GM06990 (cell line): ENCODE data around the gene RTP4.

ENCODE experiments used
- DNase-seq: peaks from one replicate; pipeline ENCODE4 v3.0.0-alpha.2; 2011; ENCODE audit not compliant: insufficient read length; ENCODE audit errors: extremely low read depth
- H3K27me3 ChIP-seq: replicated peaks from 2 replicates; pipeline ENCODE4 v1.6.0; 2011; ENCODE audit warnings: low read length; ENCODE audit not compliant: control insufficient read depth, insufficient read depth
- H3K36me3 ChIP-seq: 2 replicates; pipeline ENCODE4 v1.5.1; 2011; ENCODE audit warnings: low read length; ENCODE audit not compliant: control insufficient read depth, insufficient read depth
- H3K4me3 ChIP-seq: replicated peaks from 2 replicates; pipeline ENCODE4 v1.5.1; 2011; ENCODE audit warnings: low read depth, mild to moderate bottlenecking, control low read depth, low read length
- TF ChIP-seq, protein P1 (sequence below): IDR thresholded peaks from 2 replicates; pipeline ENCODE4 v1.5.1; 2011; ENCODE audit warnings: low read length, control low read depth, mild to moderate bottlenecking, inconsistent platforms; ENCODE audit not compliant: insufficient read depth, poor library complexity, severe bottlenecking

The RTP4 gene

DNA sequence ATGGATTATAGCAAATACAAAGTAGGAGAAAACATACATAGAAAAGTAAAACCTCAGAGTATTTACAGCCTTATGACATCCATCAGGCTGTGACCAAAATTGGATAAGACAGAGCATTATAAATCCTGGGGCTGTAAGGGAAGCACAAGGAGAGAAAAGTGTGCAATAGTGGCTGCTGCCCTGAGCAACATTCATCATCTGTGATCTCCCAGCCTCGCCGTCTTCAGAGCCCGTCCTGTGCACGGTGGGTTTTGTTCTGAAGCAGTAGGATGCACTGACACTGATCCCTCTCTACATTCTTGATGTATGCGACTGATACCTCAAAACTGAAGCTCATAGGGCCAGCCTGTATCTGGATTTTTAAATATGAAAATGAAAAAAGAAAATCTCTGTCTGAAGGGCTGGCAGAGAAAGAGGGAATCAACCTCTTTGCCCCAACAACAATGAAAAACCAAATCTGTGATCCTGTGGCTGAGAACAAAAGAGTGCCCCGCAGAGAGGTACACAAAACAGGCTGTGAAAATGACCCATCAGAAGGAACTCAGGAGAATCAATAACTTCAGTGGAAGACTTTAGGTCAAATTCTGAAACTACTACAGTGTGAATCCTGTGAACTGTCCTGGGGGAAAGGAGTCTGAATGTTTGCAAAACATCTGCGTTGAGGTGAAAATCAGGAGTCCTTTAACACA, 8.2 kb upstream of the RTP4 start:
- TF ChIP-seq, protein P1, sequence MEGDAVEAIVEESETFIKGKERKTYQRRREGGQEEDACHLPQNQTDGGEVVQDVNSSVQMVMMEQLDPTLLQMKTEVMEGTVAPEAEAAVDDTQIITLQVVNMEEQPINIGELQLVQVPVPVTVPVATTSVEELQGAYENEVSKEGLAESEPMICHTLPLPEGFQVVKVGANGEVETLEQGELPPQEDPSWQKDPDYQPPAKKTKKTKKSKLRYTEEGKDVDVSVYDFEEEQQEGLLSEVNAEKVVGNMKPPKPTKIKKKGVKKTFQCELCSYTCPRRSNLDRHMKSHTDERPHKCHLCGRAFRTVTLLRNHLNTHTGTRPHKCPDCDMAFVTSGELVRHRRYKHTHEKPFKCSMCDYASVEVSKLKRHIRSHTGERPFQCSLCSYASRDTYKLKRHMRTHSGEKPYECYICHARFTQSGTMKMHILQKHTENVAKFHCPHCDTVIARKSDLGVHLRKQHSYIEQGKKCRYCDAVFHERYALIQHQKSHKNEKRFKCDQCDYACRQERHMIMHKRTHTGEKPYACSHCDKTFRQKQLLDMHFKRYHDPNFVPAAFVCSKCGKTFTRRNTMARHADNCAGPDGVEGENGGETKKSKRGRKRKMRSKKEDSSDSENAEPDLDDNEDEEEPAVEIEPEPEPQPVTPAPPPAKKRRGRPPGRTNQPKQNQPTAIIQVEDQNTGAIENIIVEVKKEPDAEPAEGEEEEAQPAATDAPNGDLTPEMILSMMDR: no peak
- no peaks in the 10 kb centered on the region; the same call in 1 of the 2 replicates for H3K27me3 ChIP-seq
- DNase-seq: no peak
- no peaks in the 10 kb centered on the region for H3K36me3 ChIP-seq
- H3K4me3 ChIP-seq: no peak overlapping the region

DNA sequence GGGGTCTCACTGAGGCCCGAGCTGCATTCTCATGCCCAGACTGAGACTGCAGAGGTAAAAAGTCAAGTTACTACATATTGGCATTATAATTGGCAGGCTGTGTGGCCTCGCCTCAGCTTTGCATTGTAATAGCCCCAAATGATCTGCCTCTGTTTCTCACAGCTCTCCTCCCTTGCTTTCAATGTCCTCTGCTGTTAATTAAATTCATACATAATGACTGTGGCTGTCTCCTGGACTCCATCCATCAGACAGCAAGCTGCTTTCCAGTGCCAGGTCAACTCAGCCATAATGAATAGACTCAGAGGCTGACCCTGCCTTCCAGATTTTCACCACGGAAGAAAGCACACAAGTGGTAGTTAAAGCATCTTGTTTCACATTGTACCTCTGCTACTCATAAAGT, 7.6 kb upstream of the RTP4 start:
- Histone ChIP-seq H3K4me3 (no peak overlapping the region), H3K27me3 (no peaks in the 10 kb centered on the region; the same call in 1 of the 2 replicates), H3K36me3 (no peaks in the 10 kb centered on the region)
- no peak for DNase-seq
- TF ChIP-seq, protein P1: no peak

DNA sequence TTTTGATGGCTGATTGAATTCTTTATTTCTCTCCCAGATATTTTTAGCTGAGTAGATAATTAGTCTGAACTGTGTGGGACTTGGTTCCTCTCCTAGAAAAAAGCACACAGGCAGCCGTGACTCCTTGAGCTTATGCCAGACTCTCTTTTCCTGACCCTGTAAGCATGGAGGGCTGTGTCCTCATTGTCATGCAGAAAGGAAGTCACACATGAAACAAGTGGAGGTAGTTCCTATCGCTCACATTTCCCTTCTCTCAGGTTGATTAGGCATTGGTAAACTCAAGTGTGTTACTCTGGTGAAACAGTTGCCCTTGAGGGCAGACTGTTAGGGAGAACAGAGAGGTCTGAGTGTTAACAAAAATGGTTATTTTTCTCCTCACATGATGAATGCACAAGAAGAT, 6.3 kb upstream of the RTP4 start:
- TF ChIP-seq, protein P1: no peak
- no peaks in the 10 kb centered on the region for H3K36me3 ChIP-seq
- DNase-seq: no peak
- H3K4me3 ChIP-seq: no peak overlapping the region
- no peaks in the 10 kb centered on the region; the same call in 1 of the 2 replicates for H3K27me3 ChIP-seq

DNA sequence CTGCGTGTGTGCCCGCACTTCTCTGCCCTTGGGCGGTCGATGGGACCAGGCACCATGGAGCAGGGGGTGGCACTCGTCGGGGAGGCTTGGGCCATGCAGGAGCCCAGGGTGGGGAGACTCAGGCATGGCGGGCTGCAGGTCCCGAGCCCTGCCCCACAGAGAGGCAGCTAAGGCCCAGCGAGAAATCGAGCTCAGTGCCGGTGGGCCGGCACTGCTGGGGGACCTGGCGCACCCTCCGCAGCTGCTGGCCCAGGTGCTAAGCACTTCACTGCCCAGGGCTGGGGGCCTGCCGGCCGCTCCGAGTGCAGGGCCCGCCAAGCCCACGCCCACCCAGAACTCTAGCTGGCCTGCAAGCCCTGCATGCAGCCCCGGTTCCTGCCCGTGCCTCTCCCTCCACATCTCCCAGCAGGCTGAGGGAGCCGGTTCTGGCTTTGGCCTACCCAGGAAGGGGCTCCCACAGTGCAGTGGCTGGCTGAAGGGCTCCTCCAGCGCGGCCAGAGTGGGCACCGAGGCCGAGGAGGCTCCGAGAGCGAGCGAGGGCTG, 553 bp upstream of the RTP4 start:
- H3K36me3 ChIP-seq: no peaks in the 10 kb centered on the region; the same call in none of the 2 replicates
- peak; percentile 8 for DNase-seq
- no peaks in the 10 kb centered on the region for H3K27me3 ChIP-seq
- TF ChIP-seq, protein P1: no peak
- H3K4me3 ChIP-seq: no peak overlapping the region; the same call in 1 of the 2 replicates

- peak overlapping the region; percentile 77 for H3K4me3 ChIP-seq
- H3K36me3 ChIP-seq: no peaks in the 10 kb centered on the region; the same call in none of the 2 replicates
- H3K27me3 ChIP-seq: no peaks in the 10 kb centered on the region
- DNase-seq: no peak
- TF ChIP-seq, protein P1: no peak
These were observed 883 bp downstream of the RTP4 start for GRCh38 chr3:187369089-187369447.
